BLaER1 (cell line): Measurements from ENCODE around the gene MAT1A.

Source experiments
- H3K27ac ChIP-seq: shearing (Covaris generic); formaldehyde crosslinking; 2 replicates; pipeline ENCODE4 v1.8.1; 2022
- H3K27me3 ChIP-seq: shearing (Covaris generic); formaldehyde crosslinking; 2 replicates; pipeline ENCODE4 v1.8.1; 2022
- H3K36me3 ChIP-seq: shearing (Covaris generic); formaldehyde crosslinking; 2 replicates; pipeline ENCODE4 v1.8.1; 2022
- H3K4me1 ChIP-seq: shearing (Covaris generic); formaldehyde crosslinking; 2 replicates; pipeline ENCODE4 v1.8.1; 2022
- H3K4me2 ChIP-seq: shearing (Covaris generic); formaldehyde crosslinking; 2 replicates; pipeline ENCODE4 v1.8.1; 2022
- H3K4me3 ChIP-seq: shearing (Covaris generic); formaldehyde crosslinking; 2 replicates; pipeline ENCODE4 v1.8.1; 2022
- H3K9ac ChIP-seq: shearing (Covaris generic); formaldehyde crosslinking; 2 replicates; pipeline ENCODE4 v1.8.1; 2022
- H3K9me3 ChIP-seq: shearing (Covaris generic); formaldehyde crosslinking; 2 replicates; pipeline ENCODE4 v1.8.1; 2022
- H4K20me1 ChIP-seq: shearing (Covaris generic); formaldehyde crosslinking; 2 replicates; pipeline ENCODE4 v1.8.1; 2022
- Cebpa-rat ChIP-seq: shearing (Covaris generic); IDR thresholded peaks from 2 replicates; pipeline ENCODE4 v1.8.1; 2022

Gene MAT1A

GRCh38 chr10:80276335-80276734 is 13.1 kb downstream of the MAT1A start:
- Histone ChIP-seq H3K4me2 (no peak overlapping the region), H4K20me1 (no peaks in the 10 kb centered on the region), H3K9ac (no peak overlapping the region), H3K36me3 (no peaks in the 10 kb centered on the region), H3K27me3 (no peaks in the 10 kb centered on the region), H3K27ac (no peak overlapping the region), H3K4me3 (no peak overlapping the region), H3K4me1 (peaks cover 20% of the 10 kb centered on the region), H3K9me3 (no peaks in the 10 kb centered on the region)
- TF ChIP-seq Cebpa-rat: no peak

- Histone ChIP-seq H3K27me3 (no peaks in the 10 kb centered on the region), H3K36me3 (no peaks in the 10 kb centered on the region), H3K9ac (no peak overlapping the region), H3K4me3 (no peak overlapping the region), H3K9me3 (no peaks in the 10 kb centered on the region), H3K27ac (no peak overlapping the region), H3K4me2 (no peak overlapping the region), H4K20me1 (no peaks in the 10 kb centered on the region), H3K4me1 (peaks cover 18% of the 10 kb centered on the region)
- TF ChIP-seq Cebpa-rat: no peak
Observed at GRCh38 chr10:80275756-80276155, 13.7 kb downstream of the MAT1A start.

GRCh38 chr10:80275135-80275498 is 14.3 kb downstream of the MAT1A start:
- H3K36me3 ChIP-seq: no peaks in the 10 kb centered on the region
- no peak for TF ChIP-seq Cebpa-rat

GRCh38 chr10:80274396-80275134 is 14.9 kb downstream of the MAT1A start:
- Histone ChIP-seq H3K27me3 (no peaks in the 10 kb centered on the region), H3K9me3 (no peaks in the 10 kb centered on the region), H3K4me1 (peaks cover 16% of the 10 kb centered on the region), H3K27ac (no peak overlapping the region), H4K20me1 (no peaks in the 10 kb centered on the region), H3K4me3 (no peak overlapping the region), H3K9ac (no peak overlapping the region), H3K36me3 (no peaks in the 10 kb centered on the region), H3K4me2 (no peak overlapping the region)
- TF ChIP-seq Cebpa-rat: no peak

More at GRCh38 chr10:80275135-80275498, 14.3 kb downstream of the MAT1A start:
- Histone ChIP-seq H3K27ac (no peak overlapping the region), H3K4me1 (peaks cover 16% of the 10 kb centered on the region), H3K9me3 (no peaks in the 10 kb centered on the region), H3K4me3 (no peak overlapping the region), H3K27me3 (no peaks in the 10 kb centered on the region), H3K4me2 (no peak overlapping the region), H4K20me1 (no peaks in the 10 kb centered on the region), H3K9ac (no peak overlapping the region)

- no peak overlapping the region for H3K27ac ChIP-seq
- no peak overlapping the region for H3K9ac ChIP-seq
- TF ChIP-seq Cebpa-rat: no peak
- H3K4me1 ChIP-seq: peaks cover 16% of the 10 kb centered on the region
- H3K9me3 ChIP-seq: no peaks in the 10 kb centered on the region
- H3K4me3 ChIP-seq: no peak overlapping the region
- H3K4me2 ChIP-seq: no peak overlapping the region
- no peaks in the 10 kb centered on the region for H3K36me3 ChIP-seq
- H4K20me1 ChIP-seq: no peaks in the 10 kb centered on the region
- H3K27me3 ChIP-seq: no peaks in the 10 kb centered on the region
Observed at GRCh38 chr10:80273523-80274170, 15.8 kb downstream of the MAT1A start.

- Histone ChIP-seq H3K9me3 (no peaks in the 10 kb centered on the region), H3K4me1 (peaks cover 16% of the 10 kb centered on the region), H3K27ac (no peak overlapping the region), H3K36me3 (no peaks in the 10 kb centered on the region), H4K20me1 (no peaks in the 10 kb centered on the region), H3K27me3 (no peaks in the 10 kb centered on the region), H3K9ac (no peak overlapping the region), H3K4me2 (no peak overlapping the region), H3K4me3 (no peak overlapping the region)
- no peak for TF ChIP-seq Cebpa-rat
Observed at GRCh38 chr10:80272793-80273522, 16.5 kb downstream of the MAT1A start.

- Histone ChIP-seq H3K36me3 (no peaks in the 10 kb centered on the region), H3K9ac (no peak overlapping the region), H4K20me1 (no peaks in the 10 kb centered on the region), H3K27me3 (no peaks in the 10 kb centered on the region), H3K27ac (no peak overlapping the region; the same call in 1 of the 2 replicates), H3K9me3 (no peaks in the 10 kb centered on the region), H3K4me1 (peaks cover 16% of the 10 kb centered on the region), H3K4me3 (no peak overlapping the region), H3K4me2 (peak overlapping the region; percentile 51)
- TF ChIP-seq Cebpa-rat: no peak
Observed at GRCh38 chr10:80271416-80271815, 18.0 kb downstream of the MAT1A start.

GRCh38 chr10:80270887-80271286 is 18.6 kb downstream of the MAT1A start:
- Histone ChIP-seq H3K36me3 (no peaks in the 10 kb centered on the region), H3K4me2 (peak overlapping the region; percentile 51), H3K4me3 (no peak overlapping the region), H3K9ac (no peak overlapping the region), H3K4me1 (peaks cover 16% of the 10 kb centered on the region), H3K27me3 (no peaks in the 10 kb centered on the region), H3K27ac (no peak overlapping the region), H3K9me3 (no peaks in the 10 kb centered on the region), H4K20me1 (no peaks in the 10 kb centered on the region)
- no peak for TF ChIP-seq Cebpa-rat

- no peak overlapping the region for H3K9ac ChIP-seq
- no peaks in the 10 kb centered on the region for H3K27me3 ChIP-seq
- H3K36me3 ChIP-seq: no peaks in the 10 kb centered on the region
- TF ChIP-seq Cebpa-rat: no peak
- H3K27ac ChIP-seq: no peak overlapping the region
- H3K9me3 ChIP-seq: no peaks in the 10 kb centered on the region
- H3K4me3 ChIP-seq: no peak overlapping the region
- H4K20me1 ChIP-seq: no peaks in the 10 kb centered on the region
- H3K4me1 ChIP-seq: peaks cover 16% of the 10 kb centered on the region
- H3K4me2 ChIP-seq: no peak overlapping the region
Observed at GRCh38 chr10:80268938-80269588, 20.4 kb downstream of the MAT1A start.
